H1 (cell line): ENCODE measurements around the gene FGF18. TPM values are rescaled to one million over a fixed set of nuclear protein-coding genes. Genes with fewer than 3 reads are reported as not detected.

ENCODE experiments used
- CHD7 ChIP-seq: fragments of 300-600 bp; sonication (generic); IDR thresholded peaks from 2 replicates; pipeline ENCODE4 v1.7.1; 2012; ENCODE audit warnings: low read length, moderate library complexity, mild to moderate bottlenecking, inconsistent platforms; ENCODE audit not compliant: insufficient replicate concordance
- polyA plus RNA-seq, 7 experiments: library from polyadenylated mRNA; depleted of rRNA in 3 of 7; stranded (reverse) in 5 of 7; unstranded in 2 of 7; fragments of >200 nt in 5 of 7; fragments of 200-250 nt in 2 of 7; gene quantifications; 1 replicate in 5 of 7; 2 replicates in 1 of 7; 4 replicates in 1 of 7; pipeline versions ENCODE4 v1.2.1 to v1.2.3, GENCODE V29; 2011 to 2013; ENCODE audit warnings: missing spikeins in 2 of 7, mixed read lengths in 2 of 7
- total RNA-seq: library from RNA; stranded (reverse); fragmentation: NEBNext Ultra II Directional; extraction: Animal tissue kit (Norgen Biotek cat#: 25700); gene quantifications from 2 replicates; pipeline ENCODE4 v1.2.1, GENCODE V29; 2021

FGF18 gene
- total and polyA plus RNA-seq, 2 of the 8 experiments (the other 6 are each of a cell fraction or from before 2014, with no cell fraction given), result 0.54 to 1.3 TPM

GRCh38 chr5:171422495-171422894 lies 3.0 kb downstream of the FGF18 start (continued):
- no peak for TF ChIP-seq CHD7
- TF ChIP-seq, all 59 proteins: peak for 0
